Common myeloid progenitor, CD34-positive (primary cell): ENCODE measurements around the gene DUSP22.

Source experiments
- CTCF ChIA-PET: fragments of 350-600 bp; sonication (Branson Sonifier 250); formaldehyde crosslinking; loops from one replicate; lab custom pipeline; 2021; ENCODE audit warnings: antibody characterized with exemption; lab: Charles Lee
- POLR2A ChIA-PET: fragments of 350-600 bp; sonication (Branson Sonifier 250); formaldehyde crosslinking; loops from one replicate; lab custom pipeline; 2021; ENCODE audit warnings: antibody characterized with exemption; lab: Charles Lee
- DNase-seq, 3 donors: peaks; one replicate each; pipeline versions ENCODE4 v3.0.0 to v3.0.0-alpha.2; 2013
- H3K27ac ChIP-seq, 2 experiments: 1 replicate in 1 of 2; 2 replicates in 1 of 2; pipeline ENCODE4 v1.7.0; 2013; ENCODE audit warnings: inconsistent platforms in 2 of 2, low read length in 2 of 2, mild to moderate bottlenecking in 2 of 2, low read depth in 1 of 2, moderate library complexity in 1 of 2; ENCODE audit not compliant: severe bottlenecking in 2 of 2, insufficient read depth in 1 of 2, poor library complexity in 1 of 2
- H3K27me3 ChIP-seq, 5 experiments: replicated peaks in 2 of 5; 1 replicate in 3 of 5; 2 replicates in 2 of 5; pipeline versions ENCODE4 v1.6.1 to v1.7.0; 2013; ENCODE audit warnings: low read length in 4 of 5, mild to moderate bottlenecking in 2 of 5, moderate library complexity in 2 of 5, inconsistent platforms in 1 of 5; ENCODE audit not compliant: insufficient read depth in 5 of 5, control insufficient read depth in 4 of 5
- H3K36me3 ChIP-seq, 4 experiments: 1 replicate in 2 of 4; 2 replicates in 2 of 4; pipeline versions ENCODE4 v1.6.1 to v1.7.0; 2013; ENCODE audit warnings: low read length in 3 of 4, control low read depth in 1 of 4, mild to moderate bottlenecking in 1 of 4; ENCODE audit not compliant: control insufficient read depth in 4 of 4, insufficient read depth in 4 of 4
- H3K4me1 ChIP-seq, 4 experiments: 1 replicate in 3 of 4; 2 replicates in 1 of 4; pipeline versions ENCODE4 v1.6.1 to v1.7.1; 2013; ENCODE audit warnings: low read length in 3 of 4, mild to moderate bottlenecking in 3 of 4, control low read depth in 1 of 4, inconsistent platforms in 1 of 4, moderate library complexity in 1 of 4; ENCODE audit not compliant: control insufficient read depth in 4 of 4, insufficient read depth in 4 of 4; ENCODE audit errors: control extremely low read depth in 1 of 4
- H3K4me3 ChIP-seq, 7 experiments: 1 replicate in 4 of 7; 2 replicates in 3 of 7; pipeline versions ENCODE4 v1.5.1 to v1.7.0; 2013; ENCODE audit warnings: mild to moderate bottlenecking in 7 of 7, low read length in 6 of 7, moderate library complexity in 6 of 7, inconsistent platforms in 2 of 7, low read depth in 2 of 7, control low read depth in 1 of 7; ENCODE audit not compliant: insufficient read depth in 4 of 7, control insufficient read depth in 1 of 7; ENCODE audit errors: extremely low read depth in 1 of 7
- H3K9me3 ChIP-seq, 5 experiments: 1 replicate in 4 of 5; 2 replicates in 1 of 5; pipeline versions ENCODE4 v1.6.1 to v1.7.1; 2013; ENCODE audit warnings: low read length in 4 of 5, mild to moderate bottlenecking in 2 of 5, inconsistent platforms in 1 of 5, low read depth in 1 of 5, moderate library complexity in 1 of 5; ENCODE audit not compliant: control insufficient read depth in 4 of 5, insufficient read depth in 2 of 5; ENCODE audit errors: control extremely low read depth in 1 of 5
- WGBS: methylation state at CpG from one replicate; pipeline ENCODE4 v1.1.5; 2013; ENCODE audit not compliant: insufficient coverage; 5-methylcytosine and 5-hydroxymethylcytosine counted together

DUSP22 gene

GRCh38 chr6:382883-383810, 90.9 kb downstream of the DUSP22 start:
- Histone ChIP-seq H3K4me3 (no peak overlapping the region), H3K36me3 (no peaks in the 10 kb centered on the region), H3K4me1 (peaks cover 0 to 14% (median 10%) of the 10 kb centered on the region in 4 experiments), H3K27me3 (peaks cover 0 to 21% (median 7%) of the 10 kb centered on the region in 5 experiments), H3K9me3 (no peaks in the 10 kb centered on the region), H3K27ac (no peak overlapping the region)
- 96% methylated on average over 22 of the region's 22 CpGs for WGBS
- CTCF ChIA-PET: no interaction called here
- no peak for DNase-seq
- POLR2A ChIA-PET: no interaction called here

- POLR2A ChIA-PET: no interaction called here
- no peak overlapping the region for H3K27ac ChIP-seq
- no peaks in the 10 kb centered on the region for H3K9me3 ChIP-seq
- H3K4me3 ChIP-seq: no peak overlapping the region
- no peaks in the 10 kb centered on the region for H3K36me3 ChIP-seq
- peaks cover 0 to 14% (median 10%) of the 10 kb centered on the region in 4 experiments for H3K4me1 ChIP-seq
- H3K27me3 ChIP-seq: peaks cover 0 to 26% (median 12%) of the 10 kb centered on the region in 5 experiments
- DNase-seq: no peak
- WGBS: 94% methylated on average over 2 of the region's 3 CpGs
- CTCF ChIA-PET: interaction anchor here (1.1 kb wide), 1 partner anchor 195 kb away, joined by 3 read pairs; no protein-coding TSS in a partner anchor
Observed at GRCh38 chr6:383856-384255, 91.6 kb downstream of the DUSP22 start.

- peaks cover 0 to 36% (median 22%) of the 10 kb centered on the region in 5 experiments for H3K27me3 ChIP-seq
- CTCF ChIA-PET: interaction anchor here (0.6 to 1.5 kb wide), 5 partner anchors 9 to 196 kb away, joined by 3 to 4 read pairs (median 3); no protein-coding TSS in a partner anchor
- H3K9me3 ChIP-seq: no peaks in the 10 kb centered on the region
- DNase-seq: no peak
- no peak overlapping the region for H3K27ac ChIP-seq
- WGBS: 100% methylated on average over 3 of the region's 6 CpGs
- no peaks in the 10 kb centered on the region for H3K36me3 ChIP-seq
- no peak overlapping the region for H3K4me3 ChIP-seq
- POLR2A ChIA-PET: no interaction called here
- peaks cover 0 to 4% (median under 1%) of the 10 kb centered on the region in 4 experiments for H3K4me1 ChIP-seq
Observed at GRCh38 chr6:384898-385297, 92.6 kb downstream of the DUSP22 start.

GRCh38 chr6:385614-386013, 93.3 kb downstream of the DUSP22 start:
- Histone ChIP-seq H3K27ac (no peak overlapping the region), H3K27me3 (peaks cover 0 to 43% (median 29%) of the 10 kb centered on the region in 5 experiments), H3K36me3 (no peaks in the 10 kb centered on the region), H3K9me3 (no peaks in the 10 kb centered on the region), H3K4me3 (no peak overlapping the region), H3K4me1 (peaks cover 0 to 4% (median 0%) of the 10 kb centered on the region in 4 experiments)
- no peak for DNase-seq
- 96% methylated on average over 10 of the region's 10 CpGs for WGBS
- ChIA-PET POLR2A (interaction anchor here (0.6 kb wide), 1 partner anchor 1113 kb away, joined by 3 read pairs; no protein-coding TSS in a partner anchor), CTCF (interaction anchor here (0.6 to 1.5 kb wide), 4 partner anchors 8 to 21 kb away, joined by 3 to 4 read pairs (median 3); no protein-coding TSS in a partner anchor)

- Histone ChIP-seq H3K4me1 (peaks cover 0 to 12% (median 8%) of the 10 kb centered on the region in 4 experiments), H3K27ac (no peak overlapping the region), H3K27me3 (peaks cover 0 to 54% (median 36%) of the 10 kb centered on the region in 5 experiments), H3K36me3 (no peaks in the 10 kb centered on the region), H3K9me3 (no peaks in the 10 kb centered on the region), H3K4me3 (no peak overlapping the region)
- 96% methylated on average over 16 of the region's 18 CpGs for WGBS
- ChIA-PET POLR2A (no interaction called here), CTCF (no interaction called here)
- no peak for DNase-seq
Observed at GRCh38 chr6:386688-387266, 94.5 kb downstream of the DUSP22 start.

- DNase-seq: no peak
- no peak overlapping the region for H3K27ac ChIP-seq
- H3K9me3 ChIP-seq: no peaks in the 10 kb centered on the region
- no peak overlapping the region for H3K4me3 ChIP-seq
- H3K36me3 ChIP-seq: no peaks in the 10 kb centered on the region
- 95% methylated on average over 9 of the region's 11 CpGs for WGBS
- peaks cover 0 to 59% (median 41%) of the 10 kb centered on the region in 5 experiments for H3K27me3 ChIP-seq
- H3K4me1 ChIP-seq: peaks cover 0 to 17% (median 13%) of the 10 kb centered on the region in 4 experiments
- POLR2A ChIA-PET: interaction anchor here (1.0 kb wide), 1 partner anchor 8 kb away, joined by 3 read pairs; no protein-coding TSS in a partner anchor
- CTCF ChIA-PET: no interaction called here
Observed at GRCh38 chr6:387293-387741, 95.0 kb downstream of the DUSP22 start.
